Muscle of leg (tissue), 11 donors: Measurements from ENCODE around the gene CNTRL. TPM values are rescaled to one million over a fixed set of nuclear protein-coding genes. Genes with fewer than 3 reads are reported as not detected.
"Not testable (repeated sequence)": the region's sequence is repeated elsewhere in the genome, so short reads cannot be mapped to it uniquely, and the experiment has no call there.

Source experiments
- DNase-seq: peaks from one replicate; pipeline ENCODE4 v3.0.0; 2013
- H3K27ac ChIP-seq: one replicate; pipeline ENCODE4 v1.5.1; 2013; ENCODE audit warnings: mild to moderate bottlenecking, low read length, control low read depth
- H3K27me3 ChIP-seq: one replicate; pipeline ENCODE4 v1.6.1; 2013; ENCODE audit warnings: low read length; ENCODE audit not compliant: control insufficient read depth, insufficient read depth
- H3K36me3 ChIP-seq: one replicate; pipeline ENCODE4 v1.6.1; 2013; ENCODE audit warnings: low read length; ENCODE audit not compliant: control insufficient read depth, insufficient read depth
- H3K4me1 ChIP-seq: one replicate; pipeline ENCODE4 v1.6.1; 2013; ENCODE audit warnings: low read length; ENCODE audit not compliant: control insufficient read depth, insufficient read depth
- H3K4me3 ChIP-seq: one replicate; pipeline ENCODE4 v1.5.1; 2013; ENCODE audit warnings: low read length, control low read depth
- H3K9me3 ChIP-seq: replicated peaks from 2 replicates; pipeline ENCODE4 v1.6.1; 2013; ENCODE audit warnings: low read depth, low read length; ENCODE audit not compliant: control insufficient read depth
- WGBS: methylation state at CpG from one replicate; pipeline ENCODE4 v1.1.5; 2013; ENCODE audit warnings: missing lambda C conversion rate; ENCODE audit not compliant: insufficient coverage; 5-methylcytosine and 5-hydroxymethylcytosine counted together
- polyA plus RNA-seq, 8 donors: library from polyadenylated mRNA; unstranded; fragments of 120-200 nt; gene quantifications; one replicate each; pipeline versions ENCODE4 v1.2.1 to v1.2.3, GENCODE V29; 2013; ENCODE audit warnings: inconsistent platforms in 1 of 8, low replicate concordance in 1 of 8; ENCODE audit not compliant: insufficient read length in 8 of 8, insufficient read depth in 1 of 8
- total RNA-seq: library from RNA; stranded (reverse); fragments of 120-200 nt; gene quantifications from one replicate; pipeline ENCODE4 v1.2.4, GENCODE V29; 2013

CNTRL gene
- total and polyA plus RNA-seq, 9 donors = 14.7 to 24.6 (median 17.0) TPM

- Histone ChIP-seq H3K36me3 (peaks cover 60% of the 10 kb centered on the region), H3K27ac (no peak overlapping the region), H3K4me1 (no peaks in the 10 kb centered on the region), H3K9me3 (no peaks in the 10 kb centered on the region), H3K27me3 (no peaks in the 10 kb centered on the region), H3K4me3 (no peak overlapping the region)
- 100% methylated on average over 2 of the region's 7 CpGs for WGBS
- DNase-seq = no peak
These were observed 98.7 kb downstream of the CNTRL start for GRCh38 chr9:121173501-121173900.

- peaks cover 37% of the 10 kb centered on the region for H3K36me3 ChIP-seq
- H3K4me1 ChIP-seq = no peaks in the 10 kb centered on the region
- H3K9me3 ChIP-seq = no peaks in the 10 kb centered on the region
- no peak overlapping the region for H3K27ac ChIP-seq
- H3K27me3 ChIP-seq = no peaks in the 10 kb centered on the region
- WGBS = 96% methylated on average over 3 of the region's 6 CpGs
- DNase-seq = no peak
- no peak overlapping the region for H3K4me3 ChIP-seq
These were observed 104.1 kb downstream of the CNTRL start for GRCh38 chr9:121178676-121179372.

GRCh38 chr9:121179373-121179721, 104.6 kb downstream of the CNTRL start:
- no CpG with 5 or more reads among the region's 1 CpG for WGBS
- H3K9me3 ChIP-seq, H3K27ac ChIP-seq, DNase-seq, H3K4me3 ChIP-seq, H3K4me1 ChIP-seq, H3K27me3 ChIP-seq: not testable (repeated sequence)
- peaks cover 39% of the 10 kb centered on the region for H3K36me3 ChIP-seq

- no peak for DNase-seq
- H3K27ac ChIP-seq = no peak overlapping the region
- no peaks in the 10 kb centered on the region for H3K4me1 ChIP-seq
- no peaks in the 10 kb centered on the region for H3K9me3 ChIP-seq
- no peaks in the 10 kb centered on the region for H3K27me3 ChIP-seq
- H3K4me3 ChIP-seq = no peak overlapping the region
- WGBS = 50% methylated on average over 2 of the region's 3 CpGs
- H3K36me3 ChIP-seq = peaks cover 36% of the 10 kb centered on the region
These were observed 105.4 kb downstream of the CNTRL start for GRCh38 chr9:121179930-121180681.

GRCh38 chr9:121182101-121182836, 107.5 kb downstream of the CNTRL start:
- Histone ChIP-seq H3K9me3 (no peaks in the 10 kb centered on the region), H3K4me1 (no peaks in the 10 kb centered on the region), H3K27ac (no peak overlapping the region), H3K4me3 (no peak overlapping the region), H3K27me3 (no peaks in the 10 kb centered on the region), H3K36me3 (peaks cover 39% of the 10 kb centered on the region)
- no CpG with 5 or more reads among the region's 3 CpGs for WGBS
- no peak for DNase-seq

GRCh38 chr9:121182989-121183388, 108.2 kb downstream of the CNTRL start:
- Histone ChIP-seq H3K36me3 (peaks cover 39% of the 10 kb centered on the region), H3K4me1 (no peaks in the 10 kb centered on the region)

GRCh38 chr9:121183666-121184423, 109.1 kb downstream of the CNTRL start:
- Histone ChIP-seq H3K4me3 (no peak overlapping the region), H3K36me3 (peaks cover 34% of the 10 kb centered on the region), H3K27me3 (no peaks in the 10 kb centered on the region), H3K4me1 (no peaks in the 10 kb centered on the region), H3K27ac (no peak overlapping the region), H3K9me3 (no peaks in the 10 kb centered on the region)
- no peak for DNase-seq
- WGBS = no CpG with 5 or more reads among the region's 3 CpGs

More at GRCh38 chr9:121182989-121183388, 108.2 kb downstream of the CNTRL start:
- Histone ChIP-seq H3K27ac (no peak overlapping the region), H3K4me3 (no peak overlapping the region), H3K27me3 (no peaks in the 10 kb centered on the region), H3K9me3 (no peaks in the 10 kb centered on the region)
- no peak for DNase-seq

- no peak overlapping the region for H3K27ac ChIP-seq
- H3K4me1 ChIP-seq = no peaks in the 10 kb centered on the region
- no peak for DNase-seq
- H3K4me3 ChIP-seq = no peak overlapping the region
- no peaks in the 10 kb centered on the region for H3K9me3 ChIP-seq
- no peaks in the 10 kb centered on the region for H3K27me3 ChIP-seq
- H3K36me3 ChIP-seq = peaks cover 33% of the 10 kb centered on the region
These were observed 109.7 kb downstream of the CNTRL start for GRCh38 chr9:121184463-121184862.

GRCh38 chr9:121185178-121185745, 110.5 kb downstream of the CNTRL start:
- WGBS = 79% methylated on average over 2 of the region's 3 CpGs
- DNase-seq = no peak
- H3K27ac ChIP-seq = no peak overlapping the region
- H3K36me3 ChIP-seq = peaks cover 29% of the 10 kb centered on the region
- H3K4me3 ChIP-seq = no peak overlapping the region
- H3K4me1 ChIP-seq = no peaks in the 10 kb centered on the region
- no peaks in the 10 kb centered on the region for H3K27me3 ChIP-seq
- H3K9me3 ChIP-seq = no peaks in the 10 kb centered on the region
